Stimulated activated CD8-positive, alpha-beta memory T cell treated with anti-CD3 and anti-CD28 coated beads, Interleukin-7, amount 100 ng/mL, for 4 hours (primary cell): Measurements from ENCODE around the gene PPP1R37.

Experiments used
- DNase-seq, 2 donors: peaks; one replicate each; pipeline ENCODE4 v3.0.0-alpha.2; 2020; ENCODE audit warnings: low read depth in 2 of 2

PPP1R37 gene

DNA sequence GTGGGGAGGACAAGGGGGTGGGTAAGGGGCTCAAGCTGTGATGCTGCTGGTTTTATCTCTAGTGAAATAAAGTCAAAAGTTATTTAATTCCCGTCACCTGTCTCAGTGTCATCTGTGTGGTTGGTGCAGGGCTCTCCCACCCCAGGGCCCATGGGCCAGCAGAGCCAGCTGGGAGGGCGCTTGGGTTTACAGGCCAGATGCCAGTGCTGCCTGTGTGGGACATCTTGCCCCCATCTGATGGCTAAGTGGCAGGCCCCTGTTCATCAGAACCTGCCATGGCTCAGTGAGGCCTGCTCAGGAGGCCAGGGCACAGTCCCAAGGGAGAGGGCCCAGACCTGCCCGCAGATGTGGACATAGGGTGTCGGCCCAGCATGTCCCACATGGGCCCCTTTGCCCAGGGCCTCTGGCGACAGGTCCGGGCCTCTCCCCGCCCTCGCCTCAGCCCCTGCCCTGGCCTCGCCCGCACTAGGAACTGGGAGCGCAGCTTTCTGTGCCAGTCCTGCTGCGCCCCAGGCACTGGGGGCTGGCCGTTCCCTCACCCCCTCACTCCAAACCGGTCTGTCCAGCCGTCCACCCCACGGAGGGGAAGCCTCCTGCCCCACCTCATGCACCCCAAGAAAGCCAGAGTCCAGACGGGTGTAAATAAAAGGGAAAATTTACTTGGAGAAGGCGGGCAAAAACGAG is 22.0 kb upstream of the PPP1R37 start:
- no peak for DNase-seq

DNA sequence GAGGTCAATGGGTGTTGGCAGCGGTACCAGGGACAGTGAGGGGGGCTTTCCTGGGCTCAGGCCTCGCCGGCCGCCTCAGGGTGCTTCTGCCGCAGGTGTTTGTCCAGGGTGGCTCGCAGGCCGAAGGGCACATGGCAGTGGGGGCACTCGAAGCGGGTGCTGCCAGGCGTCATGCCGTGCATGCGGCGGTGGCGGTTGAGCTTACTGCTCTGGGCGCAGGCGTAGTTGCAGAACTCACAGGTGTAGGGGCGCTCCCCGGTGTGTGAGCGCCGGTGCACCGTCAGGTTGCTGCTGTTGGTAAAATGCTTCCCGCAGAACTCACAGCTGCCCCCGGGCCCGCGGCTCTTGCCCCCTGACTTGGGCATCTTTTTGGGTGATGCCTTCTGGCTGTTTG is 21.4 kb upstream of the PPP1R37 start:
- no peak for DNase-seq

DNA sequence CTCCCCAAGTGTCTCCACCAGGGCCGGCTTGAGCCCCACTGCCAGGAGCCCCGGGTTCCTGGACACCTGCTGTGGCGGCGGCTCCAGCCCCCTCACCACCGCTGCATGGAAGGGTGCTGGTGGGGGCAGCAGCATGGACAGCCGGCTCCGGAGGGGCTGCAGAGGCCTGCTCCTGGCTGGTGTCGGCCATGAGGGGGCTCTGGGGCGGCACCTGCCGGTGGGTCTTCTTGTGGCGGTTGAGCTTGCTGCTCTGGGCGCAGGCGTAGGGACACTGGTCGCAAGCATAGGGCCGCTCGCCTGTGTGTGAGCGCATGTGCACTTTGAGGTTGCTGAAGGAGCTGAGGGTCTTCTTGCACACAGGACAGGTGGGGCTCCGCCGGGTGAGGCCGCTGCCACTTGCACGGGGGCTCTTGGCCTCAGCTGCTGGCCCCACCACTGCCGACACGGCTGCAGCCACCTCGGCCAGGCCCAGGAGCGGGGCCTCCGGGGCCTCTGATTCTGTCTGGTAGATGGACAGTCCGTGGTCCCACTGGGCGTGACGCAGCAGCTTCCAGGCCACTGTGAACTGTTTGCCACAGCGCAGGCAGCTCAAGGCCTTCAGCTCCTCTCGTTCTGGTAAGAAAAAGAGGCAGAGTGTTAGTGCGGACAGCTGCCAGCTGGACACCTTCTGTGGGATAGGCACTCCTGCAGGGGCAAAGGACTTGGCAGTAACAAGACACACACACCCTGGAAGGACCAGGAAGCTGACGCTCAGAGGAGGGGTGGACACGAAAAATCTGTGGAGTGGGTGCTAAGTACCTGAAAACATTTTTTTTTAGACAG is 20.8 kb upstream of the PPP1R37 start:
- no peak for DNase-seq

DNA sequence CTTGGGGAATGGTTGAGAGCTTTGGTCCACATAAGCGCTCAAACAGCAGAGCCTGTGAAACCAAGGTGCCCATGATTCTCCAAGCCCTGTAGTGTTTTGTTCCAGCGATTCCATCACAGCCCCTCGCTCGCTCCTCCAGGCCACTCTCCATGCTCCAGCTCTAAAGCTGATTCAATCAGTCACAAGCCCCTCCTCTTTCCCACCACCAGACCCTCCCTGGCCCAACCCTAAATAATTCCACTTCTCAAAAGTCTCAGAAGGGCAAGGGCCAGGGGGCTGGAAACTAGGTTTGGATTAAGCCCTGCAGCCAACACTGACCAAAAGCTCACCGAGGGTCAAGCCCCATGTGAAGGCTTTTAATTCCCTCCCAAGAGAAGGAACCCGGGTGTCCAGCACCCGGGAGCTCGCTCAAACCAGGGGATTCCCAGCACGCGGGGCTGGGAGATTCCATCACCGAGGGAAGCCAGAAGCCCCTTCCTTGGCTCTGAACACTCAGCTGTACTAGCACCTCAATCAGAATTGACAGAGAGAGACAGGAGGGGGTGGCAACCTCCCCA is 18.2 kb upstream of the PPP1R37 start:
- DNase-seq = no peak

DNA sequence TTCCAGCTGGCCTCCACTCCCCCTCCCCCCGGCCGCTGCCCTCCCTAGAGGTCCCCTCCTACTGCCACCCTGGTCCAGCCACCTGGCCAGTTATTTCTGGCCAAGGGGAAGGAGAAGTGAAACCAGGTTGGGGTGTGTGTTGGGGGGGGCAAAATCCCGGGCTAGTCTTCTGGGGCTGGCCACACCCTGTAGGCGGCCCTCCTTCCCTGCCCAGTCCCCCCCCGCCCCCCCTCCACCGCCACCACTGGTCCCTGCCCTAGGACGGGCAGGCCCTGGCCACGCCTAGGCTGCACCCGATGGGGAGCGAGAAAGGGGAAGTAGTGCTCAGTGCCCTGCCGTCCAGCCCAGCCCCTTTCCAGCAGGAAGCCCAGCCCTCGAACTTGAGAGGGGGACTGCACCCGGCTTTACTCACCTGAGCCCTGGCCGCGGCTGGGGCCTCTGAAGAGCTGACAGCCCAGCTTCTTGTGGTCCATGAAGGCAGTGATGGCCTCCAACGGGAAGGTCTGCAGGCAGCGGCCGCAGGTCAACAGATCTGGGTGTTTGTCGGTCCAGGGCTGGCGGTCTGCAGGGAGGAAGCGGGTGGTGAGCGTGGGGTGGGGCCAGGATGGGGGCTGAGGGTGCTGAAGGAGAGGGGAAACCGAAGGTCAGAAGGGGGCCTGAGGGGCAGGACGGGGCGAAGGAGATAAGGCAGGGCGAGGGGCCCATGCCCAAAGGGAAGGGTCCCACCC is 17.5 kb upstream of the PPP1R37 start:
- DNase-seq = peak in 1 of 2 donors; percentile 37

DNA sequence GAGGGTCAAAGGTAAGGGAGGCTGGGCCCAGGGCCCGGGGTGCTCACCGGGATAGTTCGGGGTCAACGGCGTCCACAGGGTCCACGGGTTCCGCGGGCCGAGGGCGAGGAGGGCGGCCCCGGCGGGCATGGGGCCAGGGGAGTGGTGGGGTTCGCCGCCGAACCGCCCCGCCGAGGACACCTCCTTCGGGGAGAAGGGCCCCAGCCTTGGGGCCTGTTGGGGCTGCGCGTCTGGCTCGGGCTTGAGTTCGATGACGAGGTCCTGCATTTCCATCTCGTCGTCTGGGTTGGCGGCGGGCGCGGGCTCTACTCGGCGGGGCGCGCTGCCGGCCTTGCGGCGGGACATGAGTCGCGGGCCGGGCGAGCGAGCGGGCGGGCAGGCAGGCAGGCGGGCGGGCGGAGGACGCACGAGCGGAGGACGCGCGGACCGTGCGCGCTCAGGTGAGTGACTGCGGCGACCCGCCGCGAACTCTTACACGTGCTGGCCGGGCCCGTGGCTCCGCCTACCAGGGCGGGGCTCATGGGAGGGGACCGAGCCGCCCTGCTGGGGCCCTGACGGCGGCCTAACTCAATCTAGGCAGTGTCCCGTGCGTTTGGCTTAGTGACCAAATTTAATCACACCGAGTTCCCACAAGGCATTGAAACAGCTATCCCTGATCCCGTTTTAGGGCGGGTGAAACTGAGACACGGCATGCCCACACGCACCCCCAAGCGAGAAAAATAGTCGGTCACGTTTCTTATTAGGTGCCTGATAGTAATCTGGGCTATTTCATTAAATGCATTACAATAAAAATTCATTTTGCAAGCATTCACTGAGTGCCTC is 16.7 kb upstream of the PPP1R37 start, which contains the start of gene ZNF296:
TSS of gene ZNF296 (minus strand) at position 450 of the 822 bp plus-strand sequence. CDS start at position 345, 105 bp downstream.
- peak; percentile 52 to 80 for DNase-seq

DNA sequence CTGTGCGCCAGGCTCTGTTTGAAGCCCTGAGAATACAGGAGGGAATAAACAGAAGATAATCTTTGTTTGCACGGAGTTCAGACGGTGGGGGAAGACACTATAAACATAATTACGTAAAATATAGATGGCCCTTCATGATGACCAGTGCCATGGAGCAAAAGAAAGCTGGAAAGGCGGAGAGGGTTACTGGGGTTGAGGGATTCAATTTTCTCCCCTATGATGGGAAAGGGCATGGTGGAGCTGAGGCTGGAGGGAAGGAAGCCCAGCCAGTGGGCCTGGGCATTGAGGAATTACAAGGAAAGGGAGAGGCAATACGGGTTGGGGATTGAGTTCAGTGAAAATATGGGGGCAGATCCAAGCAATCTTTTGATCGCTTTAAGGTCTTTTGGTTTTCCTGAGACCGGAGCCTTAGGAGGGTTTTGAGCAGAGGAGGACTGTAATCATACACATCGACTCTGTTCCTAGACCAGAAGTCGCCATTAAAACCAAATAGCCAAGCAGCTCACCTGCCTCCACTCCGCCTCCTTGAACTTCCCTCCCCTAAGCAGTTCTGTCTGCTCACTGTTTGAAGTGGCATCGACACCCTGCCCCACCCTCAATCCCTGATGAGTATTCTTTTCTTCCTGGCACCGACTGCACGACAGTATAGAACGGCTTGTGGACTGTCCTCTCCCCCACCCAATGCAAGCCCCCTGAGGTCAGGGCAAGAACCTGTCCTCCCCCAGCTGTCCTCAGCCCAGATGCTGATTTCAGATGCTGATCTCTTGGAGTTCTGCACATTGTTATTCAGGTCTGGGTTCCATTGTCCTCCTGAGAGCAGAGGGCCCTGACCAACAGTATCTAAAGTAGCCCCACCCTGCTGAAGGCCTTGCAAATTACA is 15.9 kb upstream of the PPP1R37 start:
- no peak for DNase-seq

DNA sequence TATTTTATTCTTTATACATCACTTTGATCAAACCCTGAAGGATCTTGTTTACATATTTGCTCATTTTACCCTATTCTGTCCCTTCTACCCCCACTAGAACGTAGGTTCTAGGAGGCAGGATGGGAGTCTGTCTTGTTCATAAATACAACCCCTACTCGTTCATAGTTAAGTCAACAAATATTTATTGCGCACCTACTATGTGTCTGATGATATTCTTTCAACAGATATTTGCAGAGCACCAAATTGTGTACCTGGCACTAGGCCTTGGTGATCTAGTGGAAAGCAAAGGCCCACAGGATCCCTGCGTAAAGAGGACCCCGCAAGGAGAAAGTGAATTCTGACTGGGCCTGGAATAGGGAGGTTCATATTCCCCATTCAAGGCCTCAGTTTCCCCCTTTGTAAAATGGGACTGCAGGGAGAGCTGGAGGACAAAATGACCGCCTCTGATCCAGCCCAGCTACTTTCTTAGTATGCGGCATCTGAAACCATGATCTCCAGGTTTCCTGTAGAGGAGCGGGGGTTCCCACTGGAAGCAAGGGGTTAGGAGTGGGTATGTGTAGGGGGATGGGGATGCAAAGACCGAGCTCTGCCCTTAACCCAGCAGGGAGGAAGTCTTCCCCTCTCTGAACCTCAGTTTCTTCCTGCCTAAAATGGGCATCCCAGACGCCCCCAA is 14.5 kb upstream of the PPP1R37 start:
- no peak for DNase-seq

DNA sequence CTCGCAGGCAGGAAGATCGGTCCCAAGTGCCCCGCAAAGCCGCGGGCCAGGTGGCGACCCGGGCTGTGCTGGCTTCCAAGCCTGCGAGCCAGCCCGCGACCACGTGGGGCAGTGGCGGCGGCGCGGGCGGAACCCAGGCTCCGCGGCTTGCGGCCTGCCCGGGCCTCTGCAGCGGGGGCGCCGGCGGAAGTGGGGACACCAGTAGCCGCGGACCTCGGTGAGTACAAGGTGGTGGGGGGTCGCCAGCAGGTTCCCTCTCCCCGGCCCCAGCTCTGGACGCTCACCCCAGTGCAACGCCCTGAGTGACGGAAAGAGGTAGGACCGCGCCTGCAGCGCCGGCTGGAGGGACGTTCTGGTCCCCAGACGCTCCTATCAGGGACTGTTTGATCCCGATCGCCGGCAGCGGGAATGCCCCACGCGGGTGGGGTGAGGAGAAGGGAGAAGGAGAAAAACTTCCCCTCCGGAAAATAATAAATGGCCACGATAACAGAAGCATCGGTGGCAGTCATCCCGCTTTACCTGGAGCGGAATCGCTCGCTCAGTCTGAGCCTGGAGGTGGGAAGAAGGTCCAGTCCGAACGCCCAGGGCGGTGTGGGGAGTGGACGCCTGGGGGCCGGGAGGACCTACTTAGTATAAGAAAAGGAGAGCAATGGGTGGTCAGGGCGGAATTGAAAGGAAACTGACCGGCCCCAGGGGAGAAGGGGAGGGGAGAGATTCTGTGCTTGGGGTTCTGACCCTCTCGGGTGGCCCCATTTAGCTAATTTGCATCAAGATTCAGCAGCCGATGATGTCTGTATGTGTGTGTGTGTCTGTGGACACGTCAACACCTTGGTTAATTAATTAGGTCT is 13.7 kb upstream of the PPP1R37 start, which contains the start of gene GEMIN7:
TSS of gene GEMIN7 (plus strand) at position 198 of the 848 bp plus-strand sequence. CDS start 10,855 bp downstream, outside the sequence.
- peak; percentile 50 to 76 for DNase-seq

DNA sequence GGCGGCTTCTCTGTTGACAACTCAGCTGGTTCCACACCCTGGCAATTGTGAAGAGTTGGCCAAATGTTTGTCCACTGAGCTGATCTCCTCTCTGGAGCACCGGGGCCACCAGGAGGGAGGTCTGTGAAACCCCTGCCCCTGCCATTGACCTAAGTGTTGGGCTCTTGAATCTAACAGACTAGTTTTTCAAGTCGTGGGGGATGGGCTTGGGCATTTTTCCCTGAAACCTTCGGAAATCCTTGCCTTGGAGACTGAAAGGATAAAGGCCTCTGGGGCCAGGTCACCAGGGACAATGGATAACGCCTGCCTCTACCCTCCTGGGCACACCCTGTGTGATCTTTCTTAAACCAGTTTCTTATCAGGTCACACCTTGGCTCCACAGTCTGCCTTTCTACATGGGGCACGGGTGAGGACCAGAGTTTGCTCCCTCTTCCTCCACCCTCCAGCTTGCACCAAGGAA is 13.0 kb upstream of the PPP1R37 start:
- DNase-seq = no peak

DNA sequence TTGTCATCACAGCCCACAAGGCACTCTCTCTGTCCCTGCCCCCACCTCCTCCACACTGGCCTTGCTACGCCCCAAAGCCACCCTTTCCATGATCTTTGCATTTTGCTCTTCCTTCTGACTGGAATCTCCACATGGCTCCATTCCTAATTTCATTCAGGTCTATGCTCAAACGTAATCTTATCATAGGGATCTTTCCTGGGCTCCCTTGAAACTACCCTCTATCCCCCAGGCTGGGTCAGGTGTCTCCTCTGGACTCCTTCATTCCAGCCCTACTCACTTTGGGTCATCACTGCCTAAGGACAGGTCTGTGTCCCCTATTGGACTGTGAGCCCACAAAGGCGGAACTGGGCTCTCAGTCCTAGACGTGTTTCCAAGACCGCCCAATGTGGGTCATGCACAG is 10.8 kb upstream of the PPP1R37 start:
- DNase-seq = no peak

DNA sequence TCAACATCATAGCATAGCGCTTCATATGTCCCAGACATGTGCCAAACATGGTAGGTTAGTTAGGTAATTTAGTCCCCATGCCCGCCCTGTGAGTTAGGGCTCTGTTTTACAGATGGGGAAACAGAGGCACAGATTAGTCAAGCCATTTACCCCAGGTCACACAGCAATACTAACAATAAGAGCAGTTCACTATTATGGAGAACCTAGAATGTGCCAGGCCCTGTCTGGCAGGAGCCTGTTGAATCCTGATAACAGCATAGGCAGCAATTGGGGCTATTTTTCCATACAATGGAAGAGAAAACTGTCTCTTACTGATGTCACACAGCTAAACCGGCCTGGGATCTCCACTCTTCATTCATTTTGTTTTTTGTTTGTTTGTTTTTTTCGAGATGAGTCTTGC is 6.5 kb upstream of the PPP1R37 start:
- no peak for DNase-seq

DNA sequence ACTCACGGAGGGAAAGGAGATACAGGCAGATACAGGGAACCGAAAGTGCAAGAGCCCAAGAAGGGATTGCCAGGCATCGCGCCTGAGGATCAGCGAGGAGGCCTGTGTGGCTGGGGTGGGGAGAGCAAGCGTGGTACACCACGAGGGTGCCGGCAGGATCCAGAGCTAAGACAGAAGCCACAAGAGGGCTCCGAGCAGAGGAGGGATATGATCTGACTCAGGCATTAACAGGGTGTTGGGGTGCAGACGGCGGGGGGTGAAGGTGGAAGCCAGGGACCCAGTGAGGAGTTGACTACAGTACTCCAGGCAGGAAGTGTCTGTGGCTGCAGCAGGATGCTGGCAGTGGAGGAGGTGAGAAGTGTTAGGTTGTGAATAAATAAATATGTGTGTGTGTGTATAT is 5.4 kb upstream of the PPP1R37 start:
- DNase-seq = peak in 1 of 2 donors; percentile 59

DNA sequence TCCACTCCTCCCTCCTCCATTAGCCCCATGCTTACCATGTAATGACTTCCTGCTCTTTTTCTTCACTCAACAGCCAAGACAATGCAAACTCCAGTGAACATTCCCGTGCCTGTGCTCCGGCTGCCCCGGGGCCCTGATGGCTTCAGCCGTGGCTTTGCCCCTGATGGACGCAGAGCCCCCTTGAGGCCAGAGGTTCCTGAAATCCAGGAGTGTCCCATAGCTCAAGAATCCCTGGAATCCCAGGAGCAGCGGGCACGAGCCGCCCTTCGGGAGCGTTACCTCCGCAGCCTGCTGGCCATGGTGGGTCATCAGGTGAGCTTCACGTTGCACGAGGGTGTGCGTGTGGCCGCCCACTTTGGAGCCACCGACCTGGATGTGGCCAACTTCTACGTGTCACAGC is 2.9 kb upstream of the PPP1R37 start:
- no peak for DNase-seq

DNA sequence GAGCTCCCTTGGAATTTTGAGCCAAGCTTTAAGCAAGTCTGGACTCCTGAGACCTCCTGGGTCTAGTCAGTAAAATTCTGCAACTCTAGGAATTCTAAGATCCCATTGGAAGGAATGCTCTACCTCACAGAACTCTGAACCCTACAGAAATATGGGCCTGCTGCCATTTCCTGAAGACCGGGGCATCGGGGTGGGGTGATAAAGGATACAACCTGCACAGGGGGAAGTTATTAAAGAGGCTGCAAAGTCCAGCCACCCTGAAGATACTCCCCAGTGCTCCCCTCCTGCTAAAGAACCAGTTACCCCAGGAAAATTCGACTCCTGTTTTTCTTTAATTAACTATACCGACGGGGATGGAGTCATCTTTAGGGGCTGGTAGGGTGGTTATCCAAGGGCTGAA is 2.4 kb upstream of the PPP1R37 start:
- DNase-seq = no peak

DNA sequence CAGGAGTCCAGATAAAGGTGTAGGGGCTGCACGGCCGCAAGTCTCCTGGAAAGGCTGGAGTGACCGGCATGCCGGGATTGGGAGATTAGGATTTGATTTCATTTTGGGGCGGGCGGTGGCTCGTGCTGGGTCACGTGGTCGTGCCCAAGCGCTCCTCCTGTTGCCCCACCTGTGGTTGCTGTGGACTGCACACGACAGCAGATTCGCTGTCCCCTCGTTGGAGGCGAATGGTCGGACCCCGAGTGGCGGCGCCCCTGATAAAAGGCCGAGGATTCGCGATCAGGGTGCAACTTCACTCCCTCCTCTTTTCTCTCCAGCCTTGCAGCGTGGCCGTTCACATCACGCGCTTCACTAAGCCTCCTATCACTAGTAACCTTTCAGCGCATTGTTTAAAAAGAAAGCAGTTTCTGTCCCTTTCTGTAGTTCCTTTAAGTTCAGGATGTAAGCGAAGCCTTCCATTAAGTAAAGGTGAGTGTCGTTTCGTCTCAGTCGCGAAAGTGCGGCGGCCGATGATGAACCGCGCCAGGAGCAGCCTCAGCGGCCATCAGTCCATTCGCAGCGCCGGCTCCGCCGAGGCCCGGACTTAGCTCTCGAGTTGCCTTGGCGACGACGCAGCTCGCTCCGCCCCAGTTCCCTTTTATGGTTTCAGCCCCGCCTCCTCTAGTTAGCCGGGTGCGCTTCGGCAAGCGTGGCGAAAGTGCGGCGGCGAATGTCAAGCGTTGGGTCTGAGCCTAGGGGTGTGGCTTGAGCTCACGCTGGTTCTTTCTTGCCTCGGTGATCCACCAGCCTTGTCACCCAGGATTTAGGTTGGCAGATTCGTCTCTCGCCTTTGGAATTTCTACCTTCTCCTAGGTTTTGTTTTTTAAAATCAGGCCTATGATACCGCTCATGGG is 1.7 kb upstream of the PPP1R37 start:
- peak; percentile 92 to 94 for DNase-seq

DNA sequence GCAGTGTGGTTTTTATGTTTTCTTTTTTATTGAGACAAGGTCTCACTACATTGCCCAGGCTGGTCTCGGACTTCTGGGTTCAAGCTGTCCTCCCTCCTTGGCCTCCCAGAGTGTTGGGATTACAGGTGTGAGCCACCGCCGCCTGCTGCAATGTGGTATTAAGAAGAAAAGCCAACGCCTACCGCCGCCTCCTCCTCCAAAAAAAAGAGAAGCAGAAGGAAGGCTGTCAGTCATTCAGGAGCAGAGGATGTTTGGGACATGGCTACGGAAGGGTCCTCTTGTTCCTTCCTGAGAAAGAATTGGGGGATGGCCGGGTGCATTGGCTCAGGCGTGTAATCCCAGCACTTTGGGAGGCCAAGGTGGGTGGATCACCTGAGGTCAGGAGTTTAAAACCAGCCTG is 1.2 kb downstream of the PPP1R37 start:
- DNase-seq = no peak
